HG03175 (cell line): ENCODE measurements around the gene NOCT.
"Not testable (repeated sequence)": the region's sequence is repeated elsewhere in the genome, so short reads cannot be mapped to it uniquely, and the experiment has no call there.

Experiments
- ATAC-seq: cut with Tn5 transposase; IDR thresholded peaks from one replicate; pipeline ENCODE4 v1.9.1; 2021; ENCODE audit warnings: mild to moderate bottlenecking, moderate library complexity; ENCODE audit not compliant: unreplicated experiment

The NOCT gene

GRCh38 chr4:139044291-139044690, 28.7 kb downstream of the NOCT start:
- no peak for ATAC-seq

- ATAC-seq: no peak
These were observed 32.4 kb downstream of the NOCT start for GRCh38 chr4:139048026-139048425.

GRCh38 chr4:139050446-139050845, 34.9 kb downstream of the NOCT start:
- no peak for ATAC-seq

GRCh38 chr4:139053909-139054308, 38.3 kb downstream of the NOCT start:
- no peak for ATAC-seq

GRCh38 chr4:139054791-139055505, 39.4 kb downstream of the NOCT start:
- ATAC-seq: no peak

GRCh38 chr4:139059026-139059425, 43.4 kb downstream of the NOCT start:
- not testable (repeated sequence) for ATAC-seq

GRCh38 chr4:139060591-139060990, 45.0 kb downstream of the NOCT start:
- ATAC-seq: no peak

GRCh38 chr4:139076016-139076744, 60.6 kb downstream of the NOCT start:
- ATAC-seq: no peak

- no peak for ATAC-seq
These were observed 62.2 kb downstream of the NOCT start for GRCh38 chr4:139077567-139078355.

- no peak for ATAC-seq
These were observed 63.3 kb downstream of the NOCT start for GRCh38 chr4:139078926-139079325.

- ATAC-seq: peak; percentile 86
These were observed 67.4 kb downstream of the NOCT start for GRCh38 chr4:139082750-139083606.

GRCh38 chr4:139083607-139083955, 68.0 kb downstream of the NOCT start:
- peak; percentile 34 for ATAC-seq

- ATAC-seq: peak; percentile 57
These were observed 68.6 kb downstream of the NOCT start for GRCh38 chr4:139083956-139084803.

GRCh38 chr4:139084804-139085093, 69.2 kb downstream of the NOCT start:
- ATAC-seq: no peak

GRCh38 chr4:139085141-139085540, 69.6 kb downstream of the NOCT start:
- ATAC-seq: no peak

- no peak for ATAC-seq
These were observed 76.7 kb downstream of the NOCT start for GRCh38 chr4:139092271-139092670.
